ENCODE data around the gene GNE. TPM values are rescaled to one million over a fixed set of nuclear protein-coding genes. Genes with fewer than 3 reads are reported as not detected.
"Not testable (repeated sequence)": the region's sequence is repeated elsewhere in the genome, so short reads cannot be mapped to it uniquely, and the experiment has no call there.

The GNE gene
- total and polyA plus RNA-seq, 12 donors: 4.8 to 34.3 (median 20.7) TPM

GRCh38 chr9:36245906-36246305 lies 12.3 kb downstream of the GNE start:
- H3K4me1 ChIP-seq (replicated peaks in 1 of 2): peaks cover 3 to 7% of the 10 kb centered on the region in 2 donors
- intact Hi-C loops (cut with DNase I): loop anchor here in 1 of 2 donors (5.0 kb wide), 1 partner anchor 81 kb away; no protein-coding TSS in a partner anchor
- H3K9me3 ChIP-seq (replicated peaks in 1 of 3): no peaks in the 10 kb centered on the region
- 86 to 93% (median 91%) methylated on average over 6 of the region's 6 CpGs for WGBS, 4 donors
- H3K4me3 ChIP-seq: no peak overlapping the region
- H3K36me3 ChIP-seq (replicated peaks in 1 of 2): peaks cover 0 to 39% of the 10 kb centered on the region in 2 donors
- H3K27me3 ChIP-seq: no peaks in the 10 kb centered on the region
- H3K27ac ChIP-seq: no peak overlapping the region
- no peak for TF ChIP-seq CTCF (IDR thresholded peaks at IDR 0.05)
- TF ChIP-seq POLR2A (IDR thresholded peaks at IDR 0.05): no peak
- DNase-seq: no peak

- 96 to 100% (median 98%) methylated on average over 3 of the region's 3 CpGs for WGBS, 4 donors
- H3K27ac ChIP-seq; H3K4me3 ChIP-seq; H3K4me1 ChIP-seq (replicated peaks in 1 of 2); H3K27me3 ChIP-seq; H3K9me3 ChIP-seq (replicated peaks in 1 of 3); intact Hi-C loops (cut with DNase I); DNase-seq: not testable (repeated sequence)
- peaks cover 0 to 19% of the 10 kb centered on the region in 2 donors for H3K36me3 ChIP-seq (replicated peaks in 1 of 2)
Observed at GRCh38 chr9:36239675-36240074, 18.6 kb downstream of the GNE start.

- H3K9me3 ChIP-seq (replicated peaks in 1 of 3); H3K27me3 ChIP-seq; H3K4me3 ChIP-seq; H3K27ac ChIP-seq; DNase-seq; intact Hi-C loops (cut with DNase I); H3K4me1 ChIP-seq (replicated peaks in 1 of 2): not testable (repeated sequence)
- H3K36me3 ChIP-seq (replicated peaks in 1 of 2): peaks cover 0 to 19% of the 10 kb centered on the region in 2 donors
- 98 to 99% (median 99%) methylated on average over 7 of the region's 7 CpGs for WGBS, 4 donors
Observed at GRCh38 chr9:36239205-36239604, 19.0 kb downstream of the GNE start.

GRCh38 chr9:36237230-36237629 lies 21.0 kb downstream of the GNE start:
- TF ChIP-seq CTCF (IDR thresholded peaks at IDR 0.05) (no peak), POLR2A (IDR thresholded peaks at IDR 0.05) (no peak)
- H3K27me3 ChIP-seq: no peaks in the 10 kb centered on the region
- intact Hi-C loops (cut with DNase I): no loop called here
- 91 to 99% (median 93%) methylated on average over 3 of the region's 3 CpGs for WGBS, 4 donors
- no peaks in the 10 kb centered on the region for H3K9me3 ChIP-seq (replicated peaks in 1 of 3)
- H3K4me1 ChIP-seq (replicated peaks in 1 of 2): no peaks in the 10 kb centered on the region
- H3K27ac ChIP-seq: no peak overlapping the region
- peaks cover 0 to 21% of the 10 kb centered on the region in 2 donors for H3K36me3 ChIP-seq (replicated peaks in 1 of 2)
- no peak overlapping the region for H3K4me3 ChIP-seq
- DNase-seq: no peak

- intact Hi-C loops (cut with DNase I): no loop called here
- Histone ChIP-seq H3K36me3 (replicated peaks in 1 of 2) (peaks cover 0 to 86% of the 10 kb centered on the region in 2 donors), H3K9me3 (replicated peaks in 1 of 3) (no peaks in the 10 kb centered on the region), H3K27ac (no peak overlapping the region), H3K4me3 (no peak overlapping the region), H3K27me3 (no peaks in the 10 kb centered on the region), H3K4me1 (replicated peaks in 1 of 2) (no peaks in the 10 kb centered on the region)
- 100% methylated on average over 1 of the region's 1 CpG for WGBS, 4 donors
- no peak for TF ChIP-seq CTCF (IDR thresholded peaks at IDR 0.05)
- TF ChIP-seq POLR2A (IDR thresholded peaks at IDR 0.05): no peak
- no peak for DNase-seq
Observed at GRCh38 chr9:36222449-36222848, 35.8 kb downstream of the GNE start.
